ENCODE data around the gene MT4.

- TF ChIP-seq TCF12 (IDR thresholded peaks at IDR 0.05; ENCODE audit: low read depth) (no peak), TAF1 (IDR thresholded peaks at IDR 0.05; ENCODE audit: low read depth) (no peak), EP300 (IDR thresholded peaks at IDR 0.05; ENCODE audit: borderline replicate concordance) (no peak), TEAD4 (IDR thresholded peaks at IDR 0.05) (no peak)
- TF ChIP-seq, protein P1, sequence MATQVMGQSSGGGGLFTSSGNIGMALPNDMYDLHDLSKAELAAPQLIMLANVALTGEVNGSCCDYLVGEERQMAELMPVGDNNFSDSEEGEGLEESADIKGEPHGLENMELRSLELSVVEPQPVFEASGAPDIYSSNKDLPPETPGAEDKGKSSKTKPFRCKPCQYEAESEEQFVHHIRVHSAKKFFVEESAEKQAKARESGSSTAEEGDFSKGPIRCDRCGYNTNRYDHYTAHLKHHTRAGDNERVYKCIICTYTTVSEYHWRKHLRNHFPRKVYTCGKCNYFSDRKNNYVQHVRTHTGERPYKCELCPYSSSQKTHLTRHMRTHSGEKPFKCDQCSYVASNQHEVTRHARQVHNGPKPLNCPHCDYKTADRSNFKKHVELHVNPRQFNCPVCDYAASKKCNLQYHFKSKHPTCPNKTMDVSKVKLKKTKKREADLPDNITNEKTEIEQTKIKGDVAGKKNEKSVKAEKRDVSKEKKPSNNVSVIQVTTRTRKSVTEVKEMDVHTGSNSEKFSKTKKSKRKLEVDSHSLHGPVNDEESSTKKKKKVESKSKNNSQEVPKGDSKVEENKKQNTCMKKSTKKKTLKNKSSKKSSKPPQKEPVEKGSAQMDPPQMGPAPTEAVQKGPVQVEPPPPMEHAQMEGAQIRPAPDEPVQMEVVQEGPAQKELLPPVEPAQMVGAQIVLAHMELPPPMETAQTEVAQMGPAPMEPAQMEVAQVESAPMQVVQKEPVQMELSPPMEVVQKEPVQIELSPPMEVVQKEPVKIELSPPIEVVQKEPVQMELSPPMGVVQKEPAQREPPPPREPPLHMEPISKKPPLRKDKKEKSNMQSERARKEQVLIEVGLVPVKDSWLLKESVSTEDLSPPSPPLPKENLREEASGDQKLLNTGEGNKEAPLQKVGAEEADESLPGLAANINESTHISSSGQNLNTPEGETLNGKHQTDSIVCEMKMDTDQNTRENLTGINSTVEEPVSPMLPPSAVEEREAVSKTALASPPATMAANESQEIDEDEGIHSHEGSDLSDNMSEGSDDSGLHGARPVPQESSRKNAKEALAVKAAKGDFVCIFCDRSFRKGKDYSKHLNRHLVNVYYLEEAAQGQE (IDR thresholded peaks at IDR 0.05; ENCODE audit: low read depth), result no peak
These were observed 44.1 kb downstream of the MT4 start for GRCh38 chr16:56608876-56609462.
